Measurements from ENCODE around the gene DLEU7.

GRCh38 chr13:50838701-50839100 lies 4.8 kb downstream of the DLEU7 start:
- no peak for TF ChIP-seq POLR2AphosphoS5 (IDR thresholded peaks at IDR 0.05; ENCODE audit: low read depth, low read length)
- no peak for TF ChIP-seq TAF1 (IDR thresholded peaks at IDR 0.05; ENCODE audit: low read depth, low read length)
- no peak for TF ChIP-seq POLR2A (IDR thresholded peaks at IDR 0.05; ENCODE audit: low read depth, low read length)
- TF ChIP-seq PAX5 (IDR thresholded peaks at IDR 0.05; ENCODE audit: insufficient read depth, low read length, severe bottlenecking), result no peak
- no peak for TF ChIP-seq SPI1 (IDR thresholded peaks at IDR 0.05; ENCODE audit: low read depth, low read length)
- no peak for TF ChIP-seq POU2F2 (IDR thresholded peaks at IDR 0.05; ENCODE audit: low read depth, low read length)
